Activated naive CD4-positive, alpha-beta T cell treated with anti-CD3 and anti-CD28 coated beads, Interleukin-2, amount 50 U/mL, for 72 hours (primary cell): Measurements from ENCODE around the gene TIMM21. TPM values are rescaled to one million over a fixed set of nuclear protein-coding genes. Genes with fewer than 3 reads are reported as not detected.

Experiments
- ATAC-seq, 2 donors: fragments of 150-1000 bp; cut with Tn5 transposase; 2 replicates each; pipeline ENCODE4 v1.10.0; 2021; ENCODE audit warnings: mild to moderate bottlenecking in 2 of 2, moderate library complexity in 2 of 2
- DNase-seq, 2 donors: peaks; one replicate each; pipeline ENCODE4 v3.0.0; 2021 to 2022; ENCODE audit warnings: low spot score in 2 of 2
- H3K27ac Mint-ChIP-seq, 2 donors: one replicate each; pipeline ENCODE4 v1.8.0; 2022; ENCODE audit warnings: mild to moderate bottlenecking in 2 of 2, mixed read lengths in 2 of 2
- H3K36me3 Mint-ChIP-seq, 2 donors: one replicate each; pipeline ENCODE4 v1.8.0; 2022; ENCODE audit warnings: mixed read lengths in 2 of 2
- H3K9me3 Mint-ChIP-seq, 2 donors: one replicate each; pipeline ENCODE4 v1.8.0; 2022; ENCODE audit warnings: mixed read lengths in 2 of 2
- total RNA-seq, 2 donors: library from RNA; stranded (reverse); gene quantifications; one replicate each; pipeline ENCODE4 v1.2.3, GENCODE V29; 2022

The TIMM21 gene
- total RNA-seq, 2 donors from 2014 or later: 61.0 TPM

- Mint-ChIP-seq H3K36me3 (no peaks in the 10 kb centered on the region), H3K27ac (peak overlapping the region; percentile 84 to 98), H3K9me3 (no peaks in the 10 kb centered on the region)
- ATAC-seq: peak; percentile 50 to 60
- DNase-seq: no peak
These were observed 8.9 kb upstream of the TIMM21 start for GRCh38 chr18:74139411-74139810.

GRCh38 chr18:74139888-74140287, 8.4 kb upstream of the TIMM21 start:
- no peaks in the 10 kb centered on the region for H3K9me3 Mint-ChIP-seq
- ATAC-seq (peak; percentile 98 to 100), DNase-seq (peak in 1 of 2 donors; percentile 29)
- H3K27ac Mint-ChIP-seq: peak overlapping the region; percentile 84 to 98
- H3K36me3 Mint-ChIP-seq: no peaks in the 10 kb centered on the region

GRCh38 chr18:74140582-74140981, 7.7 kb upstream of the TIMM21 start:
- no peaks in the 10 kb centered on the region for H3K9me3 Mint-ChIP-seq
- peak; percentile 23 to 57 for ATAC-seq

GRCh38 chr18:74141667-74142066, 6.7 kb upstream of the TIMM21 start:
- H3K9me3 Mint-ChIP-seq: no peaks in the 10 kb centered on the region
- H3K27ac Mint-ChIP-seq: no peak overlapping the region
- ATAC-seq (no peak), DNase-seq (no peak)
- H3K36me3 Mint-ChIP-seq: no peaks in the 10 kb centered on the region

More at GRCh38 chr18:74140582-74140981, 7.7 kb upstream of the TIMM21 start:
- Mint-ChIP-seq H3K27ac (peak overlapping the region; percentile 84 to 98), H3K36me3 (no peaks in the 10 kb centered on the region)
- no peak for DNase-seq

GRCh38 chr18:74142252-74142651, 6.1 kb upstream of the TIMM21 start:
- Mint-ChIP-seq H3K36me3 (peaks cover 0 to 5% of the 10 kb centered on the region in 2 donors), H3K9me3 (no peaks in the 10 kb centered on the region), H3K27ac (no peak overlapping the region)
- DNase-seq: no peak
- ATAC-seq: no peak

GRCh38 chr18:74146756-74147155, 1.6 kb upstream of the TIMM21 start:
- DNase-seq: no peak
- H3K27ac Mint-ChIP-seq: peak overlapping the region; percentile 96 to 99
- ATAC-seq: no peak
- peaks cover 28 to 32% of the 10 kb centered on the region in 2 donors for H3K36me3 Mint-ChIP-seq
- no peaks in the 10 kb centered on the region for H3K9me3 Mint-ChIP-seq

GRCh38 chr18:74147491-74147778, 888 bp upstream of the TIMM21 start:
- peaks cover 32% of the 10 kb centered on the region in 2 donors for H3K36me3 Mint-ChIP-seq
- H3K9me3 Mint-ChIP-seq: no peaks in the 10 kb centered on the region
- H3K27ac Mint-ChIP-seq: peak overlapping the region; percentile 99
- DNase-seq: no peak
- ATAC-seq: no peak

GRCh38 chr18:74148543-74149070, 284 bp downstream of the TIMM21 start:
- ATAC-seq (no peak), DNase-seq (no peak)
- Mint-ChIP-seq H3K27ac (peak overlapping the region; percentile 99), H3K9me3 (no peaks in the 10 kb centered on the region), H3K36me3 (peaks cover 32 to 40% of the 10 kb centered on the region in 2 donors)

- ATAC-seq: no peak
- peak overlapping the region in 1 of 2 donors; percentile 99 for H3K27ac Mint-ChIP-seq
These were observed 1.6 kb downstream of the TIMM21 start for GRCh38 chr18:74149878-74150277.

GRCh38 chr18:74152270-74152669, 3.9 kb downstream of the TIMM21 start:
- peaks cover 32 to 35% of the 10 kb centered on the region in 2 donors for H3K36me3 Mint-ChIP-seq
- H3K27ac Mint-ChIP-seq: peak overlapping the region; percentile 81 to 94
- no peak for DNase-seq
- H3K9me3 Mint-ChIP-seq: no peaks in the 10 kb centered on the region
- ATAC-seq: no peak

More at GRCh38 chr18:74149878-74150277, 1.6 kb downstream of the TIMM21 start:
- Mint-ChIP-seq H3K36me3 (peaks cover 32 to 40% of the 10 kb centered on the region in 2 donors), H3K9me3 (no peaks in the 10 kb centered on the region)
- no peak for DNase-seq

- no peak for DNase-seq
- Mint-ChIP-seq H3K27ac (peak overlapping the region; percentile 44 to 81), H3K36me3 (peaks cover 33 to 36% of the 10 kb centered on the region in 2 donors), H3K9me3 (no peaks in the 10 kb centered on the region)
- ATAC-seq: no peak
These were observed 4.5 kb downstream of the TIMM21 start for GRCh38 chr18:74152857-74153256.

- H3K9me3 Mint-ChIP-seq: no peaks in the 10 kb centered on the region
- peaks cover 30 to 41% of the 10 kb centered on the region in 2 donors for H3K36me3 Mint-ChIP-seq
- H3K27ac Mint-ChIP-seq: no peak overlapping the region
- no peak for DNase-seq
- no peak for ATAC-seq
These were observed 5.1 kb downstream of the TIMM21 start for GRCh38 chr18:74153377-74153776.

- Mint-ChIP-seq H3K27ac (no peak overlapping the region), H3K9me3 (no peaks in the 10 kb centered on the region), H3K36me3 (peaks cover 26 to 38% of the 10 kb centered on the region in 2 donors)
- DNase-seq (no peak), ATAC-seq (peak in 1 of 2 donors; percentile 43)
These were observed 5.5 kb downstream of the TIMM21 start for GRCh38 chr18:74153793-74154192.

- peak overlapping the region in 1 of 2 donors; percentile 65 for H3K27ac Mint-ChIP-seq
- DNase-seq: no peak
- peaks cover 19 to 29% of the 10 kb centered on the region in 2 donors for H3K36me3 Mint-ChIP-seq
- no peaks in the 10 kb centered on the region for H3K9me3 Mint-ChIP-seq
- ATAC-seq: no peak
These were observed 6.4 kb downstream of the TIMM21 start for GRCh38 chr18:74154716-74155115.

- Mint-ChIP-seq H3K36me3 (peaks cover 15 to 25% of the 10 kb centered on the region in 2 donors), H3K27ac (peak overlapping the region in 1 of 2 donors; percentile 65)
These were observed 7.0 kb downstream of the TIMM21 start for GRCh38 chr18:74155276-74155675.

GRCh38 chr18:74163019-74163660, 14.8 kb downstream of the TIMM21 start:
- H3K36me3 Mint-ChIP-seq: peaks cover 2 to 9% of the 10 kb centered on the region in 2 donors
- H3K27ac Mint-ChIP-seq: no peak overlapping the region
- DNase-seq (no peak), ATAC-seq (no peak)
- H3K9me3 Mint-ChIP-seq: no peaks in the 10 kb centered on the region

More at GRCh38 chr18:74155276-74155675, 7.0 kb downstream of the TIMM21 start:
- ATAC-seq (no peak), DNase-seq (no peak)
- no peaks in the 10 kb centered on the region for H3K9me3 Mint-ChIP-seq

- H3K36me3 Mint-ChIP-seq: peaks cover 0 to 9% of the 10 kb centered on the region in 2 donors
- no peaks in the 10 kb centered on the region for H3K9me3 Mint-ChIP-seq
- ATAC-seq (no peak), DNase-seq (no peak)
- no peak overlapping the region for H3K27ac Mint-ChIP-seq
These were observed 18.1 kb downstream of the TIMM21 start for GRCh38 chr18:74166386-74166785.
